Upper lobe of left lung (tissue), 6 donors: Measurements from ENCODE around the gene FAM83C. TPM values are rescaled to one million over a fixed set of nuclear protein-coding genes. Genes with fewer than 3 reads are reported as not detected.

Experiments
- ATAC-seq, 2 donors: fragments of 200-7000 bp; cut with Tn5 transposase; one replicate each; pipeline ENCODE4 v1.9.1; 2022; ENCODE audit warnings: mild to moderate bottlenecking in 2 of 2, moderate library complexity in 2 of 2; ENCODE audit not compliant: low FRiP score in 2 of 2
- DNase-seq, 2 donors: peaks; one replicate each; pipeline ENCODE4 v3.0.0-alpha.2; 2019 to 2020
- H3K27ac ChIP-seq, 4 donors: fragments of 200-600 bp; sonication (generic); one replicate each; pipeline ENCODE4 v1.5.1; 2016 to 2019
- H3K27me3 ChIP-seq, 4 donors: fragments of 200-600 bp; sonication (generic); one replicate each; pipeline ENCODE4 v1.5.1; 2017 to 2019
- H3K36me3 ChIP-seq, 4 donors: fragments of 200-600 bp; sonication (generic); one replicate each; pipeline ENCODE4 v1.5.1; 2016 to 2019
- H3K4me1 ChIP-seq, 4 donors: fragments of 200-600 bp; sonication (generic); one replicate each; pipeline ENCODE4 v1.5.1; 2018 to 2019
- H3K4me3 ChIP-seq, 4 donors: fragments of 200-600 bp; sonication (generic); one replicate each; pipeline ENCODE4 v1.5.1; 2017 to 2019; ENCODE audit warnings: mild to moderate bottlenecking in 2 of 4, moderate library complexity in 1 of 4
- H3K9me3 ChIP-seq, 4 donors: fragments of 200-600 bp; sonication (generic); one replicate each; pipeline ENCODE4 v1.5.1; 2018 to 2019
- EP300 ChIP-seq, 4 donors: sonication (generic); formaldehyde crosslinking; IDR thresholded peaks; one replicate each; pipeline ENCODE4 v1.5.1; 2017; ENCODE audit warnings: antibody characterized with exemption in 4 of 4, control low read depth in 2 of 4
- POLR2A ChIP-seq, 4 donors: fragments of 450-650 bp; IDR thresholded peaks; one replicate each; pipeline ENCODE4 v1.5.1; 2016 to 2017; ENCODE audit warnings: antibody characterized with exemption in 4 of 4, mild to moderate bottlenecking in 2 of 4
- POLR2AphosphoS5 ChIP-seq, 2 donors: sonication (generic); formaldehyde crosslinking; IDR thresholded peaks; one replicate each; pipeline ENCODE4 v1.5.1; 2017; ENCODE audit warnings: antibody characterized with exemption in 2 of 2
- WGBS, 2 donors: methylation state at CpG; one replicate each; pipeline ENCODE4 v1.1.5; 2017 to 2018; 5-methylcytosine and 5-hydroxymethylcytosine counted together
- total RNA-seq, 6 donors: library from RNA; depleted of rRNA in 4 of 6; stranded (reverse); fragments of >200 nt in 4 of 6; gene quantifications; one replicate each; pipeline versions ENCODE4 v1.1.0 to v1.2.1, GENCODE V29; 2016 to 2021
- TF ChIP-seq, protein P1 (sequence below), 6 experiments: fragments of 450-650 bp in 4 of 6; fragments of 200-600 bp in 2 of 6; sonication (generic) in 2 of 6; IDR thresholded peaks; one replicate each; pipeline ENCODE4 v1.5.1; 2016 to 2019; ENCODE audit warnings: antibody characterized with exemption in 6 of 6
- donor health status: DM: no; HTN: no; CAD: no; lungs with moderate emphysema.
- donor health status: DM: no; HTN: yes; CAD: no; lungs with severe emphysema.

FAM83C gene
- total RNA-seq, 6 donors from 2014 or later = not detected

DNA sequence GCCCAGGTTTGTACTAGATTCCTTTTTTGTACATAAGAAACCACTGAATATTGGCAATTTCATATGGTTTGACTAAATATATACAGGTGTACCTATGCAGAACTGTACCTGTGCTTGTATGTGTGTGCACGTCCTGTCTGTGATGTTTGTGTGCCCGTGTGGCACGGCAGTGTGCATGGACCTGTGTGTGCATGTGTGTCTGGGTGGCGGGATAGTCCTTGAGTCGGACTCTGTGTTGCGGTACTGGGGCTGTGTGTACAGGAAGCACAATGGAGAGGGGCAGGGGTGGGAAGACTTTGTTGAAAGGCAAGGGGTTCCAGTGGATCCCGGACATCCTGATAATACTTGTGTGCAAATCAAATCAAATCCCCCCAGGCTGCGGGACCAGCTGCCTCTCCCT is 3.4 kb upstream of the FAM83C start:
- Histone ChIP-seq H3K36me3 (no peaks in the 10 kb centered on the region), H3K27ac (no peak overlapping the region), H3K9me3 (no peaks in the 10 kb centered on the region), H3K4me1 (no peaks in the 10 kb centered on the region), H3K4me3 (no peak overlapping the region), H3K27me3 (no peaks in the 10 kb centered on the region)
- 67 to 82% methylated on average over 5 to 8 of the region's 8 CpGs for WGBS, 2 donors
- no peak for TF ChIP-seq POLR2A (IDR thresholded peaks at IDR 0.05)
- TF ChIP-seq, protein P1, sequence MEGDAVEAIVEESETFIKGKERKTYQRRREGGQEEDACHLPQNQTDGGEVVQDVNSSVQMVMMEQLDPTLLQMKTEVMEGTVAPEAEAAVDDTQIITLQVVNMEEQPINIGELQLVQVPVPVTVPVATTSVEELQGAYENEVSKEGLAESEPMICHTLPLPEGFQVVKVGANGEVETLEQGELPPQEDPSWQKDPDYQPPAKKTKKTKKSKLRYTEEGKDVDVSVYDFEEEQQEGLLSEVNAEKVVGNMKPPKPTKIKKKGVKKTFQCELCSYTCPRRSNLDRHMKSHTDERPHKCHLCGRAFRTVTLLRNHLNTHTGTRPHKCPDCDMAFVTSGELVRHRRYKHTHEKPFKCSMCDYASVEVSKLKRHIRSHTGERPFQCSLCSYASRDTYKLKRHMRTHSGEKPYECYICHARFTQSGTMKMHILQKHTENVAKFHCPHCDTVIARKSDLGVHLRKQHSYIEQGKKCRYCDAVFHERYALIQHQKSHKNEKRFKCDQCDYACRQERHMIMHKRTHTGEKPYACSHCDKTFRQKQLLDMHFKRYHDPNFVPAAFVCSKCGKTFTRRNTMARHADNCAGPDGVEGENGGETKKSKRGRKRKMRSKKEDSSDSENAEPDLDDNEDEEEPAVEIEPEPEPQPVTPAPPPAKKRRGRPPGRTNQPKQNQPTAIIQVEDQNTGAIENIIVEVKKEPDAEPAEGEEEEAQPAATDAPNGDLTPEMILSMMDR (IDR thresholded peaks at IDR 0.05) = no peak
- no peak for TF ChIP-seq EP300 (IDR thresholded peaks at IDR 0.05)
- no peak for TF ChIP-seq POLR2AphosphoS5 (IDR thresholded peaks at IDR 0.05)
- no peak for ATAC-seq
- DNase-seq = no peak

DNA sequence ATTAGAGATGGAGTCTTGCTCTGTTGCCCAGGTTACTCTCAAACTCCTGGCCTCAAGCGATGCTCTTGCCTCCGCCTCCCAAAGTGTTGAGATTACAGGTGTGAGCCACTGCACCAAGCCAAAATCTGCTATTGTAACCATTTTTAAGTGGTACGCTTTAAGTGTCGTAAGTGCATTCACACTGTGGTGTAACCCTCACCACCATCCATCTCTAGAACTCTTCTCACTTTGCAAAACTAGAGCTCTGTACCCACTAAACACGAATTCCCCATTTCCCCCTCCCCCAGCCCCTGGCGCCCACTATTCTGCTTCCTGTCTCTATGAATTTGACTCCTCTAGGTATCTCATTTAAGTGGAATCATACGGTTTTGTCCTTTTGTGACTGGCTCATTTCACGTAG is 2.8 kb upstream of the FAM83C start:
- Histone ChIP-seq H3K36me3 (no peaks in the 10 kb centered on the region), H3K27ac (no peak overlapping the region), H3K4me3 (no peak overlapping the region), H3K9me3 (no peaks in the 10 kb centered on the region), H3K4me1 (no peaks in the 10 kb centered on the region), H3K27me3 (no peaks in the 10 kb centered on the region)
- ATAC-seq = no peak
- 69 to 76% methylated on average over 8 of the region's 8 CpGs for WGBS, 2 donors
- DNase-seq = no peak
- TF ChIP-seq, protein P1 (IDR thresholded peaks at IDR 0.05) = no peak
- TF ChIP-seq POLR2A (IDR thresholded peaks at IDR 0.05) = no peak

DNA sequence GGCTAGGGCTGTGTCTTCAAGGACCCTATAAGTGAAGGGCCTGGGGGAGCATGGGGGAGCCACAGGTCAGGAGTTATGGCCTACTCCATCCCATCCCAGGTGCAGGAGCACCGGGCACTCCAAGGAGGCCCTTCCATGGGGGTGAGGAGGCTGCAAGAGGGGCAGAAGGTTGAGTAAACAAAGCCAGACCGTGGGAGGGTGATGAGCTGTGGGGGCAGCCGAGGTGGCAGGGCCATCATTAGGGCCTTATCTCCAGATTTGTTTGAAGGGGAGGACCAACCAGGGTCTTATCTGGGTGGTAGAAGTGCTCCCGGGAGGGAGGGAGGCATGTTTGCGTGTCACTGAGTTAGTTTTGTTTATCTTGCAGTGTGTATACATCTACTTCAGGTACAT is 2.1 kb upstream of the FAM83C start:
- H3K27me3 ChIP-seq = no peaks in the 10 kb centered on the region
- no peak for DNase-seq
- H3K36me3 ChIP-seq = no peaks in the 10 kb centered on the region

DNA sequence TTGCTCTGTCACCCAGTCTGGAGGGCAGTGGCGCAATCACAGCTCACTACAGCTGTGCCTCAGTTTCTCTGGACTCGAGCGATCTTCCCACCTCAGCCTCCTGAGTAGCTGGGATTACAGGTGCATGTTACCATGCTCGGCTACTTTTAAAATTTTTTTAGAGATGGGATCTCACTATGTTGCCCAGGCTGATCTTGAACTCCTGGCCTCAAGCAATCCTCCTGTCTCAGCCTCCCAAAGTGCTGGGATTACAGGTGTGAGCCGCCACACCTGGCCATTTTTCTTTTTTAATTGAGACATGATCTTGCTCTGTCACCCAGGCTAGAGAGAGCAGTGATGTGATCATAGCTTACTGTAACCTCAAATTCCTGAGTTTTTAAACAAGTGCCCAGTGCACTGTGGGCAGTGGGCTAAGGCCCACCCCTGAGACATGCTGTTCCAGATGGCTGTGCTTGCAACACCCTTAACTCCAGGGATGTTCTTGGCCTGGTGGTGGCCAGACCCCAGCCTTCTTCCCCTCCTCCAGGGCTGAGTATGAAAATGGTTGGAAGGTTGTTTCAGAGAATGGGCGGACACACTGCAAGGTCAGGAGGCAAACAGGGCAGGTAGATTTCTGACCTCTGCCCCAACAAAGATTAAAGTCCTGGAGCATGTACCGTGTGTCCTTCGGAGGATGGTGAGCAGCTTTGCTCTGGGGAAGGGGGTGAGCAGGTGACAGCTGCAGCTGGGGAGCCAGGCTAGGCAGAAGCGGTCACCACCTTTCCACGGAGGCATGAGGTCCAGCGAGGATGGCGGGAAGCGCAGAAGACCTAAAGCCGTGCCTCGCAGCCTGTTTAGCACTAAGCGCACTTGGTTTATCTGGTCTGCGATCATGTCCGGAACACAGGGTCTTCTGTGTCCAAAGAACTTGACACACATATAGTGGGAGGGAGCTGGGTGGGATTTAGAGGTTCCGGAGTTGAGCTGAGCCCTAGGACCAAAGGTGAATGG is 1.4 kb upstream of the FAM83C start:
- no peak for ATAC-seq
- H3K27me3 ChIP-seq = no peaks in the 10 kb centered on the region

More for the DNA sequence above, 2.1 kb upstream of the FAM83C start:
- 39 to 56% methylated on average over 5 of the region's 5 CpGs for WGBS, 2 donors
- Histone ChIP-seq H3K4me1 (no peaks in the 10 kb centered on the region), H3K4me3 (no peak overlapping the region), H3K27ac (no peak overlapping the region), H3K9me3 (no peaks in the 10 kb centered on the region)
- ATAC-seq = no peak
- TF ChIP-seq EP300 (IDR thresholded peaks at IDR 0.05) (no peak), POLR2A (IDR thresholded peaks at IDR 0.05) (no peak), POLR2AphosphoS5 (IDR thresholded peaks at IDR 0.05) (no peak)
- TF ChIP-seq, protein P1 (IDR thresholded peaks at IDR 0.05) = no peak

More for the DNA sequence above, 1.4 kb upstream of the FAM83C start:
- no peaks in the 10 kb centered on the region for H3K9me3 ChIP-seq
- no peak overlapping the region for H3K4me3 ChIP-seq
- TF ChIP-seq, protein P1 (IDR thresholded peaks at IDR 0.05) = no peak
- TF ChIP-seq POLR2AphosphoS5 (IDR thresholded peaks at IDR 0.05) (no peak), POLR2A (IDR thresholded peaks at IDR 0.05) (no peak), EP300 (IDR thresholded peaks at IDR 0.05) (no peak)
- H3K4me1 ChIP-seq = no peaks in the 10 kb centered on the region
- no peaks in the 10 kb centered on the region for H3K36me3 ChIP-seq
- no peak for DNase-seq
- WGBS, 2 donors = 86 to 92% methylated on average over 18 to 19 of the region's 19 CpGs
- H3K27ac ChIP-seq = no peak overlapping the region
